ENCODE measurements around the gene U2AF1L4.

The U2AF1L4 gene

DNA sequence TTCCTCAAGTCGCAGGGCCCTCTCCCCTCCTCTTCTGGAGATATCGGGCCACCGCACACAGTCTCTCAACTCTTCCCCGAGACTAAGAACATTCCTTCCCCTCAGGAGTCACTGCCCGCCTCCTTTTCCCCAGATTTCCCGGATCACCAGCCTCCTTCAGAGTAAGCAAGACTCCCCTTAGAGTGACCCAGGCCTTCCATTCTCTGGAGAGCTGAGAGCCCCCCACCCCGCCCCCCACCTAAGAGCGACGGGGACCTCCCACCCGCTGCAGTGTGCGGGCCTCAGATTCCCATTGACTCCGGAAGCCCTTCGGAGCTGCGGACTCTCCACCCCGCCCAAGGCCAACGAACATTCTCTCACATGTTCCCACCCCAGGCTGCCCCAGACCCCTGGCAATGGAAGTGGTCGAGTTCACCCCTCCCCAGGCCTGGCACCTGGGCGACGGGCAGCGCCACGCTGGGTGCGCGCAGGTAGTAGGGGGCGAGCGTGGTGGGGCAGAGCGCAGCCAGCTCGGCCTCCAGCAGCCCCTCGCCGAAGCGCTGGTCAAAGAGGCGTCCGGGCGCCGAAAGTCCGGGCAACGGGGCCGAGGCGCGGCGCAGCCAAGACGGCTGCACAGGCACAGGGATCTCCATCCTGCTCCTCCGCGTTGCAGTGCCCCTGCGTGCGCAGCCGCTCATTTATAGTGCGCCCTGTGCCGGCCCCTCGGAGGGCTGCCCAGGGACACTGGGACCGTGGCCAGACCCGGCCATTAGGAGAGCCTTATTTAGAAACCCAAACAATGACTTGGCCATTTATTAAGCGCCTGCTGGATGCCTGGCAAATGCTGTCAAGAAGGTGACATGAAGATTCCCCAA lies 11.4 kb upstream of the U2AF1L4 start, which contains the start of gene HSPB6:
HSPB6 (minus strand) TSS at position 653 of the 854 bp plus-strand sequence; CDS start at position 632, 21 bp downstream.
- no peak for DNase-seq

GRCh38 chr19:35755550-35756376 lies 10.5 kb upstream of the U2AF1L4 start:
- DNase-seq: no peak

DNA sequence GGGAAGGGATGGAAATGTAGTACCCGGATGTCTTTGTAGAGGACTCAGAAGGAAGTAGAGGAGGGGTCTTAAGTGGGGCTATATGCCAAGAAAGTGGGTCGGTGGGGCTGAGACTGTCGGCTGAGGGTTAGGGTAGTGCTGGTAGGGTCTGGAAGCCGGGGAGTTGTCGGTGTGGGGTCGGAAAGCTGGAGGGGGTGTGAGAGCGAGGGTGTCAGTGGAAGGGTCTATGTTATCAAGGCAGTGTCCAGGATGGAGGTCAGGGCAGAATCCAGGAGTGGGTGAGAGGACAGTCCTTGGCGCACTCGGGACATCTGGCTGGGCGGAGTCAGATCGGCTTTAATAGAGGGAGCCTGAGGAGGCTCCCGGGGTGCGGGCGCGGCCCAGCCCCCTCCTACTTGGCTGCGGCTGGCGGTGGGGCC lies 9.9 kb upstream of the U2AF1L4 start:
- DNase-seq: no peak

GRCh38 chr19:35754370-35755130 lies 9.3 kb upstream of the U2AF1L4 start:
- DNase-seq: no peak

- DNase-seq: no peak
Measured at GRCh38 chr19:35753634-35754369, 8.6 kb upstream of the U2AF1L4 start.

- DNase-seq: no peak
Measured at GRCh38 chr19:35752746-35753350, 7.6 kb upstream of the U2AF1L4 start.

GRCh38 chr19:35751839-35752745 lies 6.9 kb upstream of the U2AF1L4 start:
- no peak for DNase-seq

DNA sequence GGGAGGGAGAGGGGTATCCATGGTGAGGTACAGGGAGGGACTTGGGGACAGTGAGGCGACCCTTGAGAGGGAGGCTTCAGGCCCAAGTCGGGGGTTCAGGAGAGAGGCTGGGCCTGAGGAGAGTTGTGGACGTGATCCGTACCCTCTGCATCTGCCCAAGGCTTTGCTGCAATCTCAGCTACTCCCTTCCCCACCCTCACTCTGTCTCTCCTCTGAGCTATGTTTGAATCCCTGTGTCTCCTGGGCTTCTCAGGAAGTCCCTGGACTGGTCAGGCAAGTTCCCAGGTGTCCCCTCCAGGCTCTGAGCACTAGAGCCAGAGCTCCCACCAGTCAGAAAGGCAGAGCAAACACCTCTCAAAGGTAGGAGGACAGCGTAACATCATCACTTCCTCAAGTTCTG lies 4.9 kb upstream of the U2AF1L4 start:
- no peak for DNase-seq

DNA sequence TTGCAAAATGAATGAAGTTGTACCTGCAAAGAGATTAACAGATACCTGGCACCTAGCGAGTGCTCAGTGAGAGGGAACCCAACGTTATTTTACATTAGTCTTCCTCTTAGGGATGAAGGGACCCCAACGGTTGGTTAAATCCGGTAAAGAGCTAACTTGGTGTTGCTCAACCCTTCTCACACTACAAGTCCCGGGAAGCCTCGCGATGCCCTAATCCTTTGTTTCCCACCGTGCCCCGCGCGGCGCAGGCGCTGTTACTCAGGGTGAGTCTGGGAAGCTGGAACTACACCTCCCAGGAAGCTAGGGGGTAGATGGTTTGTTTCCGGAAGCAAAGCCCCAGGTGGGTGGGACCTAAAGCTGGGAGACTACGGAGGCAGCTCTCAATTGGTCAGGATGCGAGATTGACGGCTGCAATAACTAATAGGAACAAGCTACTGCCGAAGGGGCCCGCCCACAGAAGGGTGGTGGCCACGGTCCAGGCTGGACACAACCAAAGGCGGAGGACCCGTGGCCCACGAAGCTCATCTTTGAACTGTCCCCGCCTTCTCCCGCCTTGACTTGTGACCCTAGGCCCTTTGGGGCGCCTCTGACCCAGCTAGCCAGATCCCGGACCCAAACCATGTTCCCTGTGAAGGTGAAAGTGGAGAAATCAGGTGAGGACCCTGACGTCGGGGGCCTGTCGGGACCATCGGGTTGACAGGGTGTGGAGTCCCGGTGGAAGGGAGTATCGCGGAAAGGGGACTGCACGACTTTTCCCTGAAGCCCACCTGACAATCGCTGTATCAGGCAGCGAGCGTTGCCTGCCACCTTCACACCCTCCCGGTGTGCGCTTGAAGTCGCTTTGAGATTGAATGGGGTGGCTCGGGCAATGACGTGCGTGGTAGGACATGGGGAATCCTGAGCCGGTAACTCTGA lies 3.1 kb upstream of the U2AF1L4 start, which contains the start of gene LIN37:
LIN37 (plus strand) TSS at position 471 of the 915 bp plus-strand sequence; CDS start at position 620, 149 bp downstream.
- DNase-seq: peak; percentile 98 to 100

- no peak for DNase-seq
Measured at GRCh38 chr19:35746531-35746930, 1.3 kb upstream of the U2AF1L4 start.

GRCh38 chr19:35746087-35746462 lies 857 bp upstream of the U2AF1L4 start:
- no peak for DNase-seq

- DNase-seq: peak; percentile 45 to 78
Measured at GRCh38 chr19:35744430-35745327, 539 bp downstream of the U2AF1L4 start.

- DNase-seq: no peak
Measured at GRCh38 chr19:35743640-35744429, 1.4 kb downstream of the U2AF1L4 start.

- DNase-seq: no peak
Measured at GRCh38 chr19:35742121-35742724, 3.0 kb downstream of the U2AF1L4 start, which contains the start of gene IGFLR1. TSS of gene IGFLR1 (minus strand) at chr19:35742452. CDS start at chr19:35741180, 1,272 bp downstream.

- no peak for DNase-seq
Measured at GRCh38 chr19:35741203-35741515, 4.1 kb downstream of the U2AF1L4 start.

GRCh38 chr19:35740423-35741202 lies 4.6 kb downstream of the U2AF1L4 start:
- DNase-seq: peak; percentile 84 to 92
